ENCODE results near the gene LCNL1. TPM values are rescaled to one million over a fixed set of nuclear protein-coding genes. Genes with fewer than 3 reads are reported as not detected.

LCNL1 gene
- total RNA-seq, 1 donor from 2014 or later: 5.1 TPM

DNA sequence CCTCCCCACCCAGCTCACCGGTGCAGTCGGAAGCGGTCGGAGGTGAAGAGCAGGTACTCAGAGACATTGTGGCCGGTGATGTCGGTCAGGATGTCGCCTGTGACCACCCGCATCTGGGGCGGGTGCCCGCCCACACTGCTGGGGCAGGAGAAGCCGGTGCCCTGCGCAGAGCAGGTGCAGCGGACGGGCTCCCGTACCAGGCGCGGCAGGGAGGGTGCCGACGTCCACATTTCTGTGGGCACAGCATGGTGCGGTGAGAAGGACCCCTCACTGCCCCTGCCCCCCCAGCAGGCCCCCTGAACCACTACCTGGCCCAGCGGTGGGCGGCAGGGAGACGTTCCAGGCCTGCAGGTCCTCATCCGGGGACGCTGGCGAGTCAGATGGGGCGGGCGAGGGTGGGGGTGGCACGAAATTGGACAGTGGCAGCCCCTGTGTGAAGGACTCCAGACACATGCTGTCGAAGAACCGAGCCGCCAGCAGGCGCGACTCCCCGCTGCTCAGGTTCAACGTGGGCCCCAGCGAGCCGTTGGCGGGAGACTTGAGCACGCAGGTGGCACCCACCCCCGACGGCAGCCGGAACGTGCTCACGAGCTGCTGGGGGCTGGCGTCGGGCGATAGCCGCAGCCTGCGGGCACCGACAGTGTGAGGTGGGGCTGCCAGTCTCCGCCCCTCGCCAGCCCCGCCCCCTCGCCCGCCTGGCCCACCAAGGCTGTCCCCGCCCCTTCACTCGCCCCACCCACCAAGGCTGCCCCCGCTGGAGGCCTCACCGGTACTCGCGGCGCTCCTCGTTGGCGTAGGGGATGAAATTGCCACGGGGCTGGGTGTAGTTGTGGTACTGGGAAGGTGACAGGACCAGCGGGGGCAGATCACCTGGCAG is 30.1 kb downstream of the LCNL1 start:
- ATAC-seq: no peak
- Histone ChIP-seq H3K27ac (no peak overlapping the region), H3K4me1 (no peaks in the 10 kb centered on the region), H3K4me3 (no peak overlapping the region), H3K36me3 (peaks cover 11% of the 10 kb centered on the region), H3K27me3 (no peaks in the 10 kb centered on the region), H3K9me3 (no peaks in the 10 kb centered on the region)
- intact Hi-C loops (cut with DNase I): no loop called here
- TF ChIP-seq, protein P1, sequence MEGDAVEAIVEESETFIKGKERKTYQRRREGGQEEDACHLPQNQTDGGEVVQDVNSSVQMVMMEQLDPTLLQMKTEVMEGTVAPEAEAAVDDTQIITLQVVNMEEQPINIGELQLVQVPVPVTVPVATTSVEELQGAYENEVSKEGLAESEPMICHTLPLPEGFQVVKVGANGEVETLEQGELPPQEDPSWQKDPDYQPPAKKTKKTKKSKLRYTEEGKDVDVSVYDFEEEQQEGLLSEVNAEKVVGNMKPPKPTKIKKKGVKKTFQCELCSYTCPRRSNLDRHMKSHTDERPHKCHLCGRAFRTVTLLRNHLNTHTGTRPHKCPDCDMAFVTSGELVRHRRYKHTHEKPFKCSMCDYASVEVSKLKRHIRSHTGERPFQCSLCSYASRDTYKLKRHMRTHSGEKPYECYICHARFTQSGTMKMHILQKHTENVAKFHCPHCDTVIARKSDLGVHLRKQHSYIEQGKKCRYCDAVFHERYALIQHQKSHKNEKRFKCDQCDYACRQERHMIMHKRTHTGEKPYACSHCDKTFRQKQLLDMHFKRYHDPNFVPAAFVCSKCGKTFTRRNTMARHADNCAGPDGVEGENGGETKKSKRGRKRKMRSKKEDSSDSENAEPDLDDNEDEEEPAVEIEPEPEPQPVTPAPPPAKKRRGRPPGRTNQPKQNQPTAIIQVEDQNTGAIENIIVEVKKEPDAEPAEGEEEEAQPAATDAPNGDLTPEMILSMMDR (IDR thresholded peaks at IDR 0.05): no peak
- DNase-seq: no peak

DNA sequence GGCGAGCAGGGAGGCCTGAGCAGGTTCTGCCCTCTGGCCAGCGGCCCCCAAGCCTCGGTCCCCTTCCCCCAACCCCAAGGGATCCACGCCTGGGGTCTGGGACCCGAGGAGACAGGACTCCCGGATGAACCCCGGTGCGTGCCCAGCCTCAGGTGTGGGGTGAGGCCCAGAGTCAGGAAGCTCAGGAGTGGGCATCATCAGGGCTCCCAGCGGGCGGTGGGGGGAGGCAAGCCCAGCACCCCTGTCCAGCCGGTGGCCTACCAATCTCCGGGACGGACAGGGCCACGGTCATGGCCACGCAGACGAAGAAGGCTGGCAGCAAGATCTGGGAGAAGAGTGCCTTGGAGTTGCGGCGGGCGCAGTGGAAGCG is 30.8 kb downstream of the LCNL1 start:
- Histone ChIP-seq H3K27me3 (no peaks in the 10 kb centered on the region), H3K4me1 (no peaks in the 10 kb centered on the region), H3K4me3 (no peak overlapping the region), H3K36me3 (peaks cover 11% of the 10 kb centered on the region), H3K27ac (no peak overlapping the region), H3K9me3 (no peaks in the 10 kb centered on the region)
- intact Hi-C loops (cut with DNase I): no loop called here
- DNase-seq (no peak), ATAC-seq (no peak)
- TF ChIP-seq, protein P1 (IDR thresholded peaks at IDR 0.05): no peak

DNA sequence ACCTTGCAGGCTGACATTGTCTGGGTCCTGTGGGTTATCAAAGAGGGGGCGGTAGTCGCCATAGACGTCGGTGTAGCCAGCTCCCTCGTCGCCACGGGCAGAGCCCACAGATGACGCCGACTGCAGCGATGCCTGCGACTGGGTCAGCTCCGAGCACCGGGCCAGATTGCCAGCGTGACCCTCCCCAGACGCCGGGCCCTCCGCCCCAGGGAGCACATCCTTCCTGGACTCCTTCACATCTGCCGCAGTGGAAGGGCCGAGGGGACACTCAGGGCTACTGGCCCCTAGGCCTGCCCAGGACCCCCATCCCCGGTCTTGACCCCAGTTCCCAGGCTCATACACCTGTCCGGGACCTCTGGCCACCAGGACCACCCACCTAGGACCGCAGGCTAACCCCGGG is 31.4 kb downstream of the LCNL1 start:
- DNase-seq: no peak
- no peak for ATAC-seq
- H3K36me3 ChIP-seq: peaks cover 11% of the 10 kb centered on the region
- TF ChIP-seq, protein P1 (IDR thresholded peaks at IDR 0.05): no peak
- intact Hi-C loops (cut with DNase I): no loop called here
- no peak overlapping the region for H3K4me3 ChIP-seq
- no peaks in the 10 kb centered on the region for H3K4me1 ChIP-seq
- H3K27me3 ChIP-seq: no peaks in the 10 kb centered on the region
- no peaks in the 10 kb centered on the region for H3K9me3 ChIP-seq
- H3K27ac ChIP-seq: no peak overlapping the region

DNA sequence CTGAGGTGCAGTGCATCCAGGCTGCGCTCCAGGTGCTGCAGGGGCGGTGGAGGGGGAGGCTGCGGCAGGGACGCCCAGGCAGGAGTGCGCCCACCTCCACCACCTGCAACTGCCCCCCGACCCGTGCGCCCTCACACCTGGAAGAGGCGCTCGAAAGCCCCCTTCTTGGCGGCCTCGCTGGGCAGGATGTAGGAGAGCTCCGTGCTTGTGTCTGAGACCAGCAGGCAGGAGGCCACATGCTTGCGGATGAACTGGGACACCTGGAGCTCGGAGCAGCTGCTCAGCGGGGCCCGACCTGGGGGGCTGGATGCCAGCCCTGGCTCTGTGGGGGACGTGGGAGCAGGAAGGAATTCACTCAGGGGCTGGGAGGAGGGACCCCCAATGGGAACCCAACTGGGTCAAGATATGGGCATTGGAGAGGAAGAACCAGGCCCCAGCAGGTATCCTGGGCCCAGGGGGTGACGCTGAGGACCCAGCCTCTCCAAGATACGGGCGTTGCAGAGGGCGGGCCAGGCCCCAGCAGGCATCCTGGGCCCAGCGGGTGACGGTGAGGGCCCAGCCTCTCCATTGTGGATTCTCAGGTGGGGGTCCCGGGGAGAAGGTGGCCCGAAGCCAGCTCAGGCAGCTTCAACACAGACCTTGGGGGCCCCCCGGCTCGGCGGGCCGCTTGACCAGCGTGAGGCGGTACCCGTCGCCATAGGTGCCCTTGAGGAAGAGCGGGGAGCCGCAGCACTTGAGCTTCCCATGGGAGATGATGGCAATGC is 32.2 kb downstream of the LCNL1 start:
- Histone ChIP-seq H3K4me1 (no peaks in the 10 kb centered on the region), H3K36me3 (peaks cover 11% of the 10 kb centered on the region), H3K4me3 (no peak overlapping the region), H3K9me3 (no peaks in the 10 kb centered on the region), H3K27me3 (no peaks in the 10 kb centered on the region), H3K27ac (no peak overlapping the region)
- TF ChIP-seq, protein P1 (IDR thresholded peaks at IDR 0.05): no peak
- no peak for DNase-seq
- intact Hi-C loops (cut with DNase I): no loop called here
- no peak for ATAC-seq

DNA sequence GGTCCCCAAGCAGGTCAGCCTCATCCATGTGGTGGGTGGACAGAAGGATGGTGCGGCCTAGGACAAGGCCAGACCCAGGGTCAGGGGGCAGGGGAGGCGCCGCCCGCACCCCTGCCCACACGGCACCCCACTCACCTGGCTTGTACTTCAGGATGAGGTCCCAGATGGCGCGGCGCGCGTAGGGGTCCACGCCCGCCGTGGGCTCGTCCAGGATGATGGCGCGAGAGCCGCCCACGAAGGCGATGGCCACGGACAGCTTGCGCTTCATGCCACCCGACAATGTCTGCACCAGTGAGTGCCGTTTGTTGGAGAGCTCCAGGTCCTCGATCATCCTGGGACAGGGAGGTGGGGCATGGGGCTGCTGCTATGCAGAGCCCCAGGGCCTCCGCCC is 32.7 kb downstream of the LCNL1 start:
- Histone ChIP-seq H3K27me3 (no peaks in the 10 kb centered on the region), H3K4me3 (no peak overlapping the region), H3K4me1 (no peaks in the 10 kb centered on the region), H3K27ac (no peak overlapping the region), H3K36me3 (peaks cover 11% of the 10 kb centered on the region), H3K9me3 (no peaks in the 10 kb centered on the region)
- DNase-seq (no peak), ATAC-seq (no peak)
- TF ChIP-seq, protein P1 (IDR thresholded peaks at IDR 0.05): no peak
- intact Hi-C loops (cut with DNase I): no loop called here
